GM20000 (cell line): Measurements from ENCODE around the gene RFX5.
"Not testable (repeated sequence)": the region's sequence is repeated elsewhere in the genome, so short reads cannot be mapped to it uniquely, and the experiment has no call there.

Experiments
- DNase-seq: peaks from one replicate; pipeline ENCODE4 v3.0.0; 2012; ENCODE audit warnings: low spot score
- TF ChIP-seq, protein P1 (sequence below): IDR thresholded peaks from 2 replicates; pipeline ENCODE4 v1.5.1; 2012; ENCODE audit warnings: mild to moderate bottlenecking, control low read depth; ENCODE audit errors: extremely low read depth, missing control alignments

The RFX5 gene

GRCh38 chr1:151346769-151347522 lies at the start of gene RFX5:
RFX5 (minus strand) TSS chr1:151347252; CDS start chr1:151346320, 932 bp downstream.
- TF ChIP-seq, protein P1, sequence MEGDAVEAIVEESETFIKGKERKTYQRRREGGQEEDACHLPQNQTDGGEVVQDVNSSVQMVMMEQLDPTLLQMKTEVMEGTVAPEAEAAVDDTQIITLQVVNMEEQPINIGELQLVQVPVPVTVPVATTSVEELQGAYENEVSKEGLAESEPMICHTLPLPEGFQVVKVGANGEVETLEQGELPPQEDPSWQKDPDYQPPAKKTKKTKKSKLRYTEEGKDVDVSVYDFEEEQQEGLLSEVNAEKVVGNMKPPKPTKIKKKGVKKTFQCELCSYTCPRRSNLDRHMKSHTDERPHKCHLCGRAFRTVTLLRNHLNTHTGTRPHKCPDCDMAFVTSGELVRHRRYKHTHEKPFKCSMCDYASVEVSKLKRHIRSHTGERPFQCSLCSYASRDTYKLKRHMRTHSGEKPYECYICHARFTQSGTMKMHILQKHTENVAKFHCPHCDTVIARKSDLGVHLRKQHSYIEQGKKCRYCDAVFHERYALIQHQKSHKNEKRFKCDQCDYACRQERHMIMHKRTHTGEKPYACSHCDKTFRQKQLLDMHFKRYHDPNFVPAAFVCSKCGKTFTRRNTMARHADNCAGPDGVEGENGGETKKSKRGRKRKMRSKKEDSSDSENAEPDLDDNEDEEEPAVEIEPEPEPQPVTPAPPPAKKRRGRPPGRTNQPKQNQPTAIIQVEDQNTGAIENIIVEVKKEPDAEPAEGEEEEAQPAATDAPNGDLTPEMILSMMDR, result no peak
- peak; percentile 90 for DNase-seq

DNA sequence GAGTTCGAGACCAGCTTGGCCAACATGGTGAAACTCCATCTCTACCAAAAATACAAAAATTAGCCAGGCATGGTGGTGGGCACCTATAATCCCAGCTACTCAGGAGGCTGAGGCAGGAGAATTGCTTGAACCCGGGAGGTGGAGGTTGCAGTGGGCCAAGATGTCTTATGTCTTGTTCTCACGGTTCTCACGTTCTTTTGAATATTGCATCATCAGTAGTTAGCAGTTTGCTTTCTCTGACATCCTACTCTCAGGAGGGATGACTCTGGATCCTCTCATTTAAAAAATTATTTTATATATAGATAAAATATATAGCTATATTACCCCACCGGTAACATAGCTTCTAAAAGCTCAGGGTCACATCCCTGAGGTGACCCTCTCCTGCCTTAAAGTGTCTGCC lies 49.2 kb upstream of the RFX5 start:
- not testable (repeated sequence) for DNase-seq

DNA sequence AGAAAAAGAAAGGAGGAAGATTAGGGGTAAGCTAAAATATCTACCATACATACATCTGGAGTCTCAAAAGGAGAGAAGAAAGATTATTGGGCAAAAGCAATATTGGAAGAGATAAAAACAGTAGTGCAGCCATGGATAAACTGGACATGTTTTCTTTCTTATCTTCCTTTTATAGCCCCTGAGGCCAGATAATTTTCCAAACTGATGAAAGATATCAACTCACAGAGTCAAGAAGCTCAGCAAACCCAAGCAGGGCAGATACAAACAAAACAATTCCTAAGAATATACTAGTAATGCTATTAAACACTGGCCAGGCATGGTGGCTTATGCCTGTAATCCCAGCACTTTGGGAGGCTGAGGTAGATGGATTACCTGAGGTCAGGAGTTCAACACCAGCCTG lies 46.5 kb upstream of the RFX5 start:
- no peak for DNase-seq
- TF ChIP-seq, protein P1, result no peak

DNA sequence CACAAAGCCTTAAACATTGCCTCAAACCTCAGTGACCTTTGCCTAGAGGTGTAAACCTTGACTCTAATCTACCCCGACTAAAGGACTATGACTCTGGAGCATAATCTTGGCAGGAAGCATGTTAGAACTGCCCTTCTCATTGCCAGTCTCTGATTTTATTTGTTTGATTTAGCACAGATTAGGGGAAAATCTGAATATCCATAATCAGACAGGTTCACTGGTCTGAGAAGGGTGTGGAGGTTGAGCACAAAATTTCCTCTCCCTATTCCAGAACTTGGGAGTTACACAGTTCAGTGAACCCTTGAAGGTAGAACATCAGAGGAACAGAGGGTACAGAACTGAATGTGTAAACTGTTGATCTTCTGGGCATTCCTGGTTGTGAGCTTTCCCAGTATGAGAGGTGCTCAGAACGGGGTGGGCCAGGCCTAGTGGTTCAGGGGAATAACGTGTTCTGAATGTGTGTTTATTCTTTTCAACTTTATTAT lies 44.1 kb upstream of the RFX5 start:
- no peak for DNase-seq
- TF ChIP-seq, protein P1, result no peak

- not testable (repeated sequence) for DNase-seq
These were observed 43.4 kb upstream of the RFX5 start for GRCh38 chr1:151390221-151391078.

DNA sequence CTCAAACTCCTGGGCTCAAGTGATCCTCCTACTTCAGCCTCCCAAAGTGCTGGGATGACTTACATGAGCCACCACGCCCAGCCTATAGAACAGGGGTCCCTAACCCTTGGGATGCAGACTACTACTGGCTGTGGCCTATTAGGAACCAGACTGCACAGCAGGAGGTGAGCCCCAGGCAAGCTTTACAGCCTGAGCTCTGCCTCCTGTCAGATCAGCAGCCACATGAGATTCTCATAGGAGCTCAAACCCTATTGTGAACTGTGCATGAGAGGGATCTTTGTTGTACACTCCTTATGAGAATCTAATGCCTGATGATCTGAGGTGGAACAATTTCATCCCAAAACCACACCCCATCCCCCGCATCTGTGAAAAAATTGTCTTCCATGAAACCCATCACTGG lies 39.0 kb upstream of the RFX5 start:
- DNase-seq, result no peak
- TF ChIP-seq, protein P1, result no peak

DNA sequence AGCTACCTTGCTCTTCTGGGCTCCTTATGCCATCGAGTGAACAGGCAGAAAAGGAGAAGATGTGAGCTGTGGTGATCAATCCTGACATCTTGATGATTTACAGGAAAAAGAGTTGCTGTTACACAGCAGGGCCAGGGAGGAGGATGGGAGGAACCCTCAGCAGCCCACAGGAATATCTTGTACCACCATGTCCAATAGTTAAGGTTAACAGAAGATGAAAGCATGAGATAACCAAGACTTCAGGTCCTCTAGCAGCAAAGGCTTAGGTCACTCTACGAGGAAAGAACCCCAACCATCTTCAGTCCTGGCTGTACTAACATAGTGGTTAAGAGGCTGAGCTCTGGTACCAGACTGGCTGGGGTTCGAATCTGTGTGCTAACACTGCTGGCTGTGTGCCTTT lies 37.5 kb upstream of the RFX5 start:
- no peak for DNase-seq
- TF ChIP-seq, protein P1, result no peak

DNA sequence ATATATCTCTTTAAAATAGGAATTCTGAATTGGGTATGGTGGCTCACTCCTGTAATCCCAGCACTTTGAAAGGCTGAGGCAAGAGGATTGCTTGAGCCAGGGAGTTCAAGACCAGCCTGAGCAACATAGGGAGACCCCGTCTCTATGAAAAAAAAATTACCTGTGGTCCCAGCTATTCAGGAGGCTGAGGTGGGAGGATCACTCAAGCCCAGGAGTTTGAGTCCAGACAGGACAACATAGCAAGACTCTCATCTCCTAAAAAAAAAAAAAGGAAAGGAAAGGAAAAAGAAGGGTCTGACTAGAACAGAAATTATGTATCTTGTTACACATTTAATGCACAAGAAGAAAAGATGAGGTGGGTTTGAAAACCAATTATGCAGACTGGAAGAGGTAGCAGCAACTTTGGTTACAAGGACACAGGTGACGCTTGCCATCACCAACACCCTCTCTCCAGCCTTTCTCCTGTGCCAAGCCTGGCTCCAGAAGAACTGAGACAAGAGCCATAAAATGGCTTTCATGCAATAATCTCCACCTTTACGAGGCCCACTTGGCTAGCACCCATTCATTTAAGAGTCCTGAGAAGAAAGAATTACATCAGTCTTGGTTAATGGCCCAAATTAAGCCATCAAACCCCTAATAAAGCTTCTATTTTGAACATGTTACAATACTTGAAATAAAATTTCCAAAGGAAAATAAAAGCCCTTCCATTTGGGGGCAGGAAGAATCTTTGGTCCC lies 30.3 kb upstream of the RFX5 start:
- TF ChIP-seq, protein P1, result no peak
- DNase-seq, result no peak
